Activated CD4-positive, alpha-beta T cell treated with anti-CD3 and anti-CD28 coated beads, Interleukin-2, amount 50 U/mL, for 24 hours (primary cell): Measurements from ENCODE around the gene CIP2A.
A peak's percentile ranks its signal among the peaks of the same experiment; 100 is the strongest.

Experiments
- DNase-seq, 2 donors: peaks; one replicate each; pipeline ENCODE4 v3.0.0-alpha.2; 2020; ENCODE audit warnings: low read depth in 1 of 2, low spot score in 1 of 2

The CIP2A gene

GRCh38 chr3:108564564-108564963 lies 24.7 kb downstream of the CIP2A start:
- no peak for DNase-seq

DNA sequence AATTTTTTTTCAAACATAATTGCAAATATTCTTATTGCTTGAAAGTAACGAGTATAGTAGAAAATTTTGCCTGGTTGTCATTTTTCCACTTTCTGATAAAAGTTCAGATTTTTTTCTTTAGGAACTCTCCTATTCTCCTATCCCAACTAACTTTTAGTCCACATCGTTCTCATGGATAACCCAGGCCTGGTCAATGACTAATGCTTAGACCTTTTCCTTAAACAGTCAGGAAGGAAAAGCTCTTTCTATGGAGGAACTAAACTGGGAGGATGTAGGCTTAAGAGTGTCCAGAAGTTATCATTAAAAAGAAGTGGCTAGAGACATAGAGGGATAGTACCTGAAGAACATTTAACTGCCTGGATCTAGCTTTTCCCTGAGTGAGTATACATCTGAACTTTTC lies 26.7 kb downstream of the CIP2A start:
- no peak for DNase-seq

DNA sequence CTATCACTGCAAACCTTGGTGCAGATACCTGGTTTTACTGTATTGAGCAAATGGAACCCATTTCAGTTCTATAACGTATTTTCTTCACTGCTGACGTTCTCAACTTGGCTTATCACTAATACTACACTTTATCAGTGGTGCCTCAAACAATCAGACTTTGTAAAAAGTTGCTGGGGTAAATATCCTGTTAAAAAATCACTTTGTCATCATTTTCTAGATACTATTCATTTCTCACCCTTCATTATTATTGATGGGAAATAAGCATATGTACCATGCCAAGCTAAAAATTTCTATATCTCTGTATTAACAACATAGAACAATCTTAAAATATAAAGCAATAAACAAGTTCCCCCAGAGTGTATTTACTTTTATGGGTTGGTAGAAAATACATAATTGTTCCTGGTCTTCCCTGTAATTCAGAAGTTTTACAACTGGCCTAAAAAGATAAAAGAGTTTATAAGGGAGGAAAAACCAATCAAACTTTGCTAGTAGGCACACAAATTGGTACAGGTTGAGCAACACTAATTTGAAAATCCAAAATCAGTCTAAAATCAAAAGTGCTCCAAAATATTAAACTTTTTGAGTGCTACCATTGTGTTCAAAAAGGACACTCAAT lies 33.2 kb downstream of the CIP2A start:
- no peak for DNase-seq

DNA sequence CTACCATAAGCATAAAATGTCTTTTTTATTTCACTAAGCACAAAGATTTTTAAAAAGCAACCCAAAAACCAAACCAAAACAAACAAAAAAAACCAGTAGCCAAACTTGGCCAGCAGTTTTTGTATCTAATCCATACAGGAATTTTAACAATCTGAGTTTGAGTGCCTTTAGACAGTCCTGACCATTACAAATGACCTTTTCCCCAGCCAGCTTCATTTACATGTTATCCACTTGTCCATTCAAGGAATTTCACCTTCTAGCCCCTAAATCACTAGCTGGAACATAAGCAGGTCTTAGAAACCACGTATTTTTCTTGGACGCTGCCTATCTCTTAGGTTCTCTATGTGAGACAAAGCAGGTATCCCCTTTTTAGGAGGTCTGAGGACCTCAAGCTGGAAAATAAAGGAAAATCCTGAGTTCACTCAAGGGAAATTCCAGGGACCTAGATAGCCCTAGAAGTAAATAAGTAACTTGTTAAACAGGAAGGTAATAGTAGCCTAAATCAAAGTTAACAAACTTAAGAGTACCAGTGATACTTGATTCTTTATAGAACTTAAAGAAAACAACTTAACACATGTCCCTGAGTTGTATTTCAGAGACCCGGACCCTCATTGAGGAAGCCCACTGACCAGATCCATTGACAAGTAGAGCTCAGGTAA lies 34.2 kb downstream of the CIP2A start:
- no peak for DNase-seq

- no peak for DNase-seq
Observed at GRCh38 chr3:108554229-108554628, 35.0 kb downstream of the CIP2A start.

- DNase-seq: peak in 1 of 2 donors; percentile 4
Observed at GRCh38 chr3:108552267-108553159, 36.7 kb downstream of the CIP2A start.

- no peak for DNase-seq
Observed at GRCh38 chr3:108548886-108549285, 40.4 kb downstream of the CIP2A start.

GRCh38 chr3:108548304-108548703 lies 40.9 kb downstream of the CIP2A start:
- DNase-seq: no peak

DNA sequence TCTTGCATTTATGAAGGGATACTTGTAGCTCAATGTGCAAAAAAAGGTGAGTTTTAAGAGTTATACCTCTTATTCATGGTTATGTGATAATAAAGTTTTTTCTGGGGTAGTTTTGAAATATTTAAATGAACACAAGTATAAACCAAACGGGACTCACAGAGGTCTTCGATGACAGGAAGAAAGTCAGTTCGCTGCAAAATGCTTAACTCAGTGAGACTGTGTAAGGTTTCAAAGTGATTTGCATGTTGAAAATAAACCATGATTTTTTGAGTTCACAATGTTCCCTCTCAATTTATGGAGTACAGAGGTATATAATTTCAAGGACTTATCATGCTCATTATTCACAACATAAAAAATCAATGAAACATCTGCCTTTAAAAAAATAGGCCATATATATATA lies 42.5 kb downstream of the CIP2A start:
- no peak for DNase-seq

DNA sequence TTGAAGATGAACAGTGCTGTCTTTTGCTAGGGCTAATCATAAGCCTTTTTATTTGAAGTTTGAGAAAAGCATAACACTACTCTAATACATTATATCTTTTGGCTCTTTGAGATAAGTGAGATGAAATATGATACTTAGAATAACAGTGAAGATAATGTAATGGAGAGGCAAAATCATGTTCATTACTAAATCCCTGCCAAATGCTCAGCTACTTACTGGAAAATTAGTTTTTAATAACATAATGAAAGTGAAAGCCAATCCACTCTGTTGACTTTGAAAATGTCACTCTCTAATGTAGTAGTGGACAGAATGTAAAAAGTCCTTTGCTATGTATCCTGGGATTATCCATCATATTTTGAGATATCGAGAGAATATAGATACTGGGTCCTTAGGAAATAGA lies 43.0 kb downstream of the CIP2A start:
- no peak for DNase-seq

- no peak for DNase-seq
Observed at GRCh38 chr3:108538083-108538482, 51.2 kb downstream of the CIP2A start.

- DNase-seq: no peak
Observed at GRCh38 chr3:108528459-108529252, 60.6 kb downstream of the CIP2A start.

- DNase-seq: no peak
Observed at GRCh38 chr3:108527817-108528216, 61.4 kb downstream of the CIP2A start.

DNA sequence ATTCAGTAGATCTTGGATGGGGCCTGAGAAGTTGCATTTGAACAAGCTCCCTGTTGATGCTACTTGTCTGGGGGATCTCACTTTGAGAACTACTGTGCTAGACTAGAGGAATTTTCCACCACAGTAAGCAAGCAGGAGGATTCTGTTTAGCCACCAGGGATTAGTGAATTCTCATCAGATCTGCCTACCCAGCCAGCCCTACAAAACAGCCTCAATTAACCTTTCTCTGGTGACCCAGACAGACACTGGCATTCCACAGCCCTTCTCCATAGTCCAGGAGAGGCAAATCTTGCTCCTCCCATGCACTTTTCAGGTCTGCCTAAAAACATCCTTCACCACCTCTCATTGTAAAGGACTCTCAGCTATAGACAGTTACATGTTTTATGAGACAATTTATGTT lies 62.1 kb downstream of the CIP2A start:
- DNase-seq: no peak

DNA sequence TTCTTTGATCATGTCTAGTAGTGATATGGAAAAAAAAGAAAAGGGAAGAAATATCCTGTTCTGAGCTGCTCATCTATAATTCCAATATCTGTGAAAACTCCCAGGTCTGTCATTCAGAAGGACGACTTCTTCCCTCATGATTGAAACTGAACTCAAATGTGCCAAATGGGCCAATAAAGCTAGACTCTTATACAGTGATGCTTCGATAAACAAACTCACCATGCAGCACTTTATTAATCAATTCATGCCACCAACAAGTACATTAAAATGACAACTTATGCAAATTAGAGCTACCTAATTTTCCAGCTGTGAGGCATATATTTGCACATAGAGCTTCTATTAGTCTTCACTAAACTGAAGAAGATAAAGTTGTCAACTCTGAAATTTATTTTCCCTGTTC lies 63.3 kb downstream of the CIP2A start:
- DNase-seq: no peak

DNA sequence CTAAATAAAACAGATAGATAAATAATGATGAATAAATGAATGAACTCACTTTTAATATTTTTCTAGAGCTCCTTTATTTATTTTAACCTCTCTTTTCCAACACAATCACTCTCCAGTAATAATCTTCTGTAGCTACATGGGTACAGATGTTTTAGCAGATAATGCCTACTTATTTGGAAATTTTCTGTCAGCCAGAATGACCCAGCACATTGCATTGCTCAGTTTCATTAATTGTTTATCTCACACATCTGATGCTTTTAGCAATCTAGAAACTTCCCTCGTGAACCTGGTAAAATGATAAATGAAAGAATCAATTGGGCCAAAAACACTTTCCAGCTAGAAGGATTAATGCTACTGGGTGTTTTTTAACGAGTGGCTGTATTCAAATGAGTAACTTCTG lies 64.0 kb downstream of the CIP2A start:
- no peak for DNase-seq

- DNase-seq: no peak
Observed at GRCh38 chr3:108524537-108524936, 64.7 kb downstream of the CIP2A start.

GRCh38 chr3:108518895-108519294 lies 70.3 kb downstream of the CIP2A start:
- DNase-seq: no peak

DNA sequence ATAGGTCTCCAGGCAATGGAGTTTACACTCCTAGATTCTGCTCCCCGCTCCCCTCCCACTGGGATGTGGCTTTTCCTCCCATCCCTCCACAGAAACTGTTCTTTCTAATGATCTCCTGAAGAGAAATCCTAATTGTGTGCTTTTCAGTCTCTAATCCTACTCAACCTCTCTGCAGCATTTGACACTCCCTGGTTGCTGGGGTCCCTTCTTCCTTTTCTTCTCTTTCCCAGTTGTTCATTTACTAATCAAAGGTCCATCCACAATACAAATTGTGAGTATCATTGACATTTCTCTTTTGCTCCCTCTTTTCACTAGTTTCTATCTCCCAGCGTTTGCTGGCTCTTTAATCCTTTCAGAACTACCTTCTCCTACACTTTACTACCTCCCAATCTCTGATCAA lies 72.4 kb downstream of the CIP2A start:
- no peak for DNase-seq

DNA sequence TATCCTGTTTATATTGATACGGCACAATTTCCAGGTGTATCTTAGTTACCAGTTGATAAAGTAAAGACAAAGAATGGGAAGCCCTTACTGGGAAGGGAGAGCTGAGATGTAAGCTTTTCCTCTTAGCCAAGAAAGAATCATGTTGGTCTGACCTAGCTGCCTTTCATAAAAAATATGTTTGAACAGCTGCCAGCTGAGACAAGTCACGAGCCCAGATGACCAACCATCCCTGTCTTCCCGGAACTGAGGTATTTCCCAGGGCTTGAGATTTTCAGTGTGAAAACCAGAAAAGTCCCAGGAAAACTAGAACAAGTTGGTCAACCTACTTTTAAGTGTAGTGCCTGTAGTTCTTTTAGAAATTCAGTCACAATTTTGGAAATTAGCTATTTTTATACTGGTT lies 75.3 kb downstream of the CIP2A start:
- no peak for DNase-seq

GRCh38 chr3:108512671-108513070 lies 76.6 kb downstream of the CIP2A start:
- no peak for DNase-seq
